Peyer's patch (tissue), 4 donors: Measurements from ENCODE around the gene SZRD1. TPM values are rescaled to one million over a fixed set of nuclear protein-coding genes. Genes with fewer than 3 reads are reported as not detected.

Source experiments
- DNase-seq, 3 donors: peaks; one replicate each; pipeline ENCODE4 v3.0.0-alpha.2; 2017 to 2019
- H3K27ac ChIP-seq, 4 donors: fragments of 200-600 bp; sonication (generic); one replicate each; pipeline ENCODE4 v1.5.1; 2016 to 2019
- H3K27me3 ChIP-seq, 2 donors: fragments of 200-600 bp; sonication (generic); one replicate each; pipeline ENCODE4 v1.5.1; 2019
- H3K36me3 ChIP-seq, 3 donors: fragments of 200-600 bp; sonication (generic); one replicate each; pipeline ENCODE4 v1.5.1; 2016 to 2019
- H3K4me1 ChIP-seq, 4 donors: fragments of 200-600 bp; sonication (generic); one replicate each; pipeline ENCODE4 v1.5.1; 2016 to 2019
- H3K4me3 ChIP-seq, 4 donors: fragments of 200-600 bp; sonication (generic); 1 replicate in 3 of 4; 2 replicates in 1 of 4; pipeline ENCODE4 v1.5.1; 2016 to 2019; ENCODE audit warnings: mild to moderate bottlenecking in 1 of 4
- H3K9me3 ChIP-seq, 4 donors: fragments of 200-600 bp; sonication (generic); one replicate each; pipeline ENCODE4 v1.5.1; 2016 to 2019; ENCODE audit warnings: mild to moderate bottlenecking in 1 of 4
- POLR2A ChIP-seq, 2 donors: fragments of 450-650 bp; IDR thresholded peaks; one replicate each; pipeline ENCODE4 v1.5.1; 2017; ENCODE audit warnings: antibody characterized with exemption in 2 of 2, mild to moderate bottlenecking in 2 of 2, moderate library complexity in 2 of 2
- total RNA-seq, 4 donors: library from RNA; depleted of rRNA; stranded (reverse); fragments of >200 nt; gene quantifications; one replicate each; pipeline ENCODE4 v1.1.0, GENCODE V29; 2016
- TF ChIP-seq, protein P1 (sequence below), 6 experiments: fragments of 450-650 bp in 4 of 6; fragments of 200-600 bp in 2 of 6; sonication (generic) in 1 of 6; IDR thresholded peaks; one replicate each; pipeline ENCODE4 v1.5.1; 2017 to 2019; ENCODE audit warnings: antibody characterized with exemption in 6 of 6, mild to moderate bottlenecking in 3 of 6, moderate library complexity in 1 of 6

Gene SZRD1
- total RNA-seq, 4 donors from 2014 or later, result 52.0 to 59.5 (median 57.4) TPM

DNA sequence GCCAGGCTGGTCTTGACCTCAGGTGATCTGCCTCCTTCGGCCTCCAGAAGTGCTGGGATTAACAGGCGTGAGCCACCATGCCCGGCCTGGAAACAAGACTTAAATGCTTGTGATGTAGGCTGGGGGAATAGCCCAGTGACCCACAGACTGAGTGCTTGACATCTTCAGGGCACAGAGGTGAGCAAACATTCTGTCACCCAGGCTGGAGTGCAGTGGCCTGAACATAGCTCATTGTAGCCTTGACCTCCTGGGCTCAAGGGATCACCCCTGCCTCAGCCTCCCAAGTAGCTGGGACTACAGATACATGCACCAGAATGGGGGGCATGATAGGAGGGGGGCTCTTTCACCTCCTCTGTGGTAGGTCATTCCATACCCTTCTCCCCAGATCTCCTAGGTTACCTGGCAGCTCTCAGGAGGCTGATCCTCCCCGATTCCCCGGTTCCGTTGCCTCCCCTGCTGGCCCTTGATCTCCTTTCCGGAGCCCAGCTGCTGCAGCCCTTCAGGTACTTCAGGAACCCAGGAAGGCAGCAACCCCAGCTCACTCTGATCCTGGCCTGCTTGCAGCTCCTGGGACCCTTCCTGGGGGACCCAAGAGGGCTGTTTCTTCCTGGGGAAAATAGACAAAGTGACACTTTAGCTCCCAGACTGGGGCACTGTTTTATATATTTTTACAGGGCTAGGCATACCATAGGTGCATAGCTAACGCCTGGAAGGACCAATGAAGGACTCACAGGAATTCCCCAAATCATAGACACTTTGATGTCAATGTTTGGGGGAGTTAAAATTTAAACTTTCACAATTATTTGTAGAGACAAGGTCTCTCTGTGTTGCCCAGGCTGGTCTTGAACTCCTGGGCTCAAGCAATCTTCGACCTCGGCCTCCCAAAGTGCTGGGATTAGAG lies 58.3 kb downstream of the SZRD1 start:
- H3K4me3 ChIP-seq, result no peak overlapping the region
- TF ChIP-seq POLR2A (IDR thresholded peaks at IDR 0.05), result no peak
- TF ChIP-seq, protein P1, sequence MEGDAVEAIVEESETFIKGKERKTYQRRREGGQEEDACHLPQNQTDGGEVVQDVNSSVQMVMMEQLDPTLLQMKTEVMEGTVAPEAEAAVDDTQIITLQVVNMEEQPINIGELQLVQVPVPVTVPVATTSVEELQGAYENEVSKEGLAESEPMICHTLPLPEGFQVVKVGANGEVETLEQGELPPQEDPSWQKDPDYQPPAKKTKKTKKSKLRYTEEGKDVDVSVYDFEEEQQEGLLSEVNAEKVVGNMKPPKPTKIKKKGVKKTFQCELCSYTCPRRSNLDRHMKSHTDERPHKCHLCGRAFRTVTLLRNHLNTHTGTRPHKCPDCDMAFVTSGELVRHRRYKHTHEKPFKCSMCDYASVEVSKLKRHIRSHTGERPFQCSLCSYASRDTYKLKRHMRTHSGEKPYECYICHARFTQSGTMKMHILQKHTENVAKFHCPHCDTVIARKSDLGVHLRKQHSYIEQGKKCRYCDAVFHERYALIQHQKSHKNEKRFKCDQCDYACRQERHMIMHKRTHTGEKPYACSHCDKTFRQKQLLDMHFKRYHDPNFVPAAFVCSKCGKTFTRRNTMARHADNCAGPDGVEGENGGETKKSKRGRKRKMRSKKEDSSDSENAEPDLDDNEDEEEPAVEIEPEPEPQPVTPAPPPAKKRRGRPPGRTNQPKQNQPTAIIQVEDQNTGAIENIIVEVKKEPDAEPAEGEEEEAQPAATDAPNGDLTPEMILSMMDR (IDR thresholded peaks at IDR 0.05), result no peak
- no peak overlapping the region for H3K27ac ChIP-seq
- DNase-seq, result no peak
- H3K36me3 ChIP-seq, result no peaks in the 10 kb centered on the region
- no peaks in the 10 kb centered on the region for H3K27me3 ChIP-seq
- H3K4me1 ChIP-seq, result peaks cover 0 to 5% (median 2%) of the 10 kb centered on the region in 4 donors
- no peaks in the 10 kb centered on the region for H3K9me3 ChIP-seq

GRCh38 chr1:16430606-16431005 lies 63.6 kb downstream of the SZRD1 start:
- no peak for DNase-seq
- no peak overlapping the region for H3K4me3 ChIP-seq
- no peaks in the 10 kb centered on the region for H3K27me3 ChIP-seq
- TF ChIP-seq, protein P1 (IDR thresholded peaks at IDR 0.05), result no peak
- H3K27ac ChIP-seq, result no peak overlapping the region
- H3K36me3 ChIP-seq, result no peaks in the 10 kb centered on the region
- peaks cover 0 to 5% (median 0%) of the 10 kb centered on the region in 4 donors for H3K4me1 ChIP-seq
- H3K9me3 ChIP-seq, result no peaks in the 10 kb centered on the region

- H3K36me3 ChIP-seq, result no peaks in the 10 kb centered on the region
Measured at GRCh38 chr1:16433030-16433429, 66.0 kb downstream of the SZRD1 start.

DNA sequence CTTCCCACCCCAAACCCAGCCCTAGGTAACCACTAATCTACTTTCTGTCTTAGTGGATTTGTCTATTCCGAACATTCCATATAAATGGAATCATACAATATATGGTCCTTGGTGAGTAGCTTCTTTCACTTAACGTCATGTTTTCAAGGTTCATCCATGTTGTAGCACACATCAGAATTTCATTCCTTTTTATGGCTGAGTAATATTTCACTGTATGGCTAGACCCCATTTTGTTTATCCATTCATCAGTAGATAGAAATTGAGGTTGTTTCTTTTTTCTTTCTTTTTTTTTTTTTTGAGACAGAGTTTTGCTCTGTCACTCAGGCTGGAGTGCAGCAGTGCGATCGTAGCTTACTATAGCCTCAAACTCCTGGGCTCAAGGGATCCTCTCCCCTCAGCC lies 67.0 kb downstream of the SZRD1 start:
- no peak overlapping the region for H3K4me3 ChIP-seq
- no peak for TF ChIP-seq POLR2A (IDR thresholded peaks at IDR 0.05)
- TF ChIP-seq, protein P1 (IDR thresholded peaks at IDR 0.05), result no peak
- no peaks in the 10 kb centered on the region for H3K36me3 ChIP-seq
- H3K9me3 ChIP-seq, result no peaks in the 10 kb centered on the region
- no peak for DNase-seq
- H3K27me3 ChIP-seq, result no peaks in the 10 kb centered on the region
- H3K4me1 ChIP-seq, result peaks cover 0 to 5% (median 0%) of the 10 kb centered on the region in 4 donors
- H3K27ac ChIP-seq, result no peak overlapping the region

More at GRCh38 chr1:16433030-16433429, 66.0 kb downstream of the SZRD1 start:
- H3K27ac ChIP-seq, result no peak overlapping the region
- TF ChIP-seq POLR2A (IDR thresholded peaks at IDR 0.05), result no peak
- TF ChIP-seq, protein P1 (IDR thresholded peaks at IDR 0.05), result no peak
- peak in 2 of 3 donors; percentile 43 to 61 for DNase-seq
- no peaks in the 10 kb centered on the region for H3K9me3 ChIP-seq
- peaks cover 0 to 5% (median 0%) of the 10 kb centered on the region in 4 donors for H3K4me1 ChIP-seq
- no peaks in the 10 kb centered on the region for H3K27me3 ChIP-seq
- no peak overlapping the region for H3K4me3 ChIP-seq

- no peak overlapping the region for H3K4me3 ChIP-seq
- H3K4me1 ChIP-seq, result peaks cover 0 to 5% (median 0%) of the 10 kb centered on the region in 4 donors
- DNase-seq, result no peak
- no peak overlapping the region for H3K27ac ChIP-seq
- no peak for TF ChIP-seq POLR2A (IDR thresholded peaks at IDR 0.05)
- TF ChIP-seq, protein P1 (IDR thresholded peaks at IDR 0.05), result no peak
- H3K9me3 ChIP-seq, result no peaks in the 10 kb centered on the region
- H3K36me3 ChIP-seq, result no peaks in the 10 kb centered on the region
- no peaks in the 10 kb centered on the region for H3K27me3 ChIP-seq
Measured at GRCh38 chr1:16434501-16434900, 67.5 kb downstream of the SZRD1 start.
